SHP77 (cell line): Measurements from ENCODE around the gene GTF2IRD1.
"Not testable (repeated sequence)": the region's sequence is repeated elsewhere in the genome, so short reads cannot be mapped to it uniquely, and the experiment has no call there.

Source experiments
- DNase-seq, 2 experiments: peaks; one replicate each; lab custom pipeline; 2025; lab: John Stamatoyannopoulos, UW

The GTF2IRD1 gene

DNA sequence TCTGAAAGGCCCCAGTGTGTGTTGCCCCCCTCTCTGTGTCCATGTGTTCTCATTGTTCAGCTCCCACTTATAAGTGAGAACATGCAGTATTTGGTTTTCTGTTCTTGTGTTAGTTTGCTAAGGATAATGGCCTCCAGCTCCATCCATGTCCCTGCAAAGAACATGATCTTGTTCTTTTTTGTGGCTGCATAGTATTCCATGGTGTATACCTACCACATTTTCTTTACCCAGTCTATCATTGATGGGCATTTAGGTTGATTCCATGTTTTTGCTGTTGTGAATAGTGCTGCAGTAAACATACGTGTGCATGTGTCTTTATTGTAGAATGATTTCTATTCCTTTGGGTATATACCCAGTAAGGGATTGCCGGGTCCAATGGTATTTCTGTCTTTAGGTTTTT, 37.8 kb downstream of the GTF2IRD1 start:
- not testable (repeated sequence) for DNase-seq

DNA sequence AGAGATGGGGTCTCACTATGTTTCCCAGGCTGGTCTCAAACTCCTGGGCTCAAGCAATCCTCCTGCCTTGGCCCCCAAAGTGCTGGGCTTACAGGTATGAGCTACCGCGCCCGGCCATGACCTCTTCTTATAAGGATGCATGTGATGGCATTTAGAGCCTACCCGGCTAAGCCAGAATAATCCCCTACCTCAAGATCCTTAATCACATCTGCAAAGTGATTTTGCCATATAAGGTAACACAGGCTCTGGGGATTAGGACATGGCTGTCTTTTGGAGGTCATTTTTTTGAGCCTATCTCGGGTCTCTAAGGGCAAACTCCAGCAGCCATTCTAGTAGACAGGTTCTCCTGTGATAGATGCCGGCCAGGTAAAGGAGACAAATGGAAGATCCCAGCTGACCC, 39.6 kb downstream of the GTF2IRD1 start:
- DNase-seq, result no peak

DNA sequence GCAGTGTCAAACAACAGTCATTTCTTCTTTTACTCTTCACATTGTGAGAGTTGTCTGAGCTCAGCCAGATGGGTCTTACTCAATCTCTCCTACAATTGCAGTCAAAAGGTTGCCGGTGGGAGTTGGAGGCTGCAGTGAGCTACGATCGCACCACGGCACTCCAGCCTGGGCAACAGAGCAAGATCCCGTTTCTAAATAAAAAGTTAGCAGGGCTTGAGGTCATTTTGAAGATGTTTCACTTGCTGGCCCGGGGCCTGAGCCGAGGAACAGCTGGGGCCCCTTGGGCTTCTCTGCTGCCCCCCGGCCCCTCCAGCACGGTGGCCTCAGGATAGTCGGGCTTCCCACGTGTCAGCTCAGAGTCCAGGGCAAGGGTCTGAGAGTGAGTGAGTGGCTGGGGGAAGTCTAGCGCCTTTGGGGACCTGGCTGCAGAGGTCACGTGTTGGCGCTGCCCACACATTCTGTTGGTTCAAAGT, 40.4 kb downstream of the GTF2IRD1 start:
- no peak for DNase-seq

DNA sequence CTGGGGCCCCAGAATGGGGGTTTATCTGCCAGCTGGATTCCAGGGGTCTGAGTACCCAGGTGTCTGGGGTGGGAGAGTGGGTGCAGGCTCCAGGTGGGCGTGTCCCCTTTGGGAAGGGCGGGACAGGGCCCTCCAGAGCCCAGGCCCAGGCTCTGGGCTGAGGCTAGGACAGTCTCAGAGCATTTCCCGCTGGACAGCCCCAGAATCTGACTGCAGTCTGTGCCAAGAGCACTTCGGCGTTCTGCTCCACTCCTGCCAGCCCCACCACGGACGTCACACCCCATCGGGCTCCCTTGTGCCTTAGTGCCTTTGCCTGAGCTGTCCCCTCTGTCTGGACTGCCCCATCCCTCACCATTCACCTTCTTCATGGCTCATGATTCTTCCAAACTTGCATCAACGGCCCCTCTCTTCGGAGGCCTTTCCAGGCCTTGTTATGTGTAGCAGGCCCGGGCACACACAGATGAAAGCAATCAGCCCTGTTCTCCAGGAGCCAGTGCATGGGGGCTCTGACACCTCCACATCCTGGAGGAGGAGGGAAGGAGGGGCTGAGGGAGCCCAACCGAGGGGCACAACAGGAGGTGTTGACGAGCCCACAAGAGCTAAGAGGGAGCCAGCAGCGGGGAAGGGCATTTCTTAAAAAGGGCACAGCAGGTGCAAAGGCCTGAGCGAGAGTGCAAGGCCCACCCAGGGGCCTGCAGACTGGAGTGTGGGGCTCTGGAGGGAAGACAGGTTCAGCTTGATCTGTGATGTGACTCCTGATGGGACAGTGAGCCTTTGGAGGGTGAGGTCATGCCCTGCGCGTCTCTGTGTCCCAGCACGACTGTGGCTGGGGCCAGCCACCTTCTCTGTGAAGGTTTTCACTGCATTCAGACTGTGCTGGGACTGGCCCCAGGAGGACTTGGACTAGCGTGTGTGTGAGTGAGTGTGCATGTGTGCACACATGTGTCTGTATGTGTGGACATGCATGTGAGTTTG, 41.7 kb downstream of the GTF2IRD1 start:
- DNase-seq, result no peak

DNA sequence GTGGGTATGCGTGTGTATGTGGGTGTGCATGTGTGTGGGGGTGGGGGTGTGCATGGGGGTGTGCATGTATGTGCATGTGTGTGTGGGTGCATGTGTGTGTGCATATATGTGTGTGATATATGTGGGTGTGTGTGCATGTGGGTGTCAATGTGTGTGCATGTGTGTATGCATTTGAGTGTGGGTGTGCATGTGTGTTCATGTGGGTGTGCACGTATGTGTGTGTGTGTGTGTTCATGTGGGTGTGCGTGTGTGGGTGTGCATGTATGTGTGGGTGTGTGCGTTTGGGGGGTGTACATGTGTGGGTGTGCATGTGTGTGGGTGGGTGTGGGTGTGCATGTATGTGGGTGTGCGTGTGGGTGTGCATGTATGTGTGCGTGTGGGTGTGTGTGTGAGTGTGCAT, 42.6 kb downstream of the GTF2IRD1 start:
- DNase-seq, result no peak

DNA sequence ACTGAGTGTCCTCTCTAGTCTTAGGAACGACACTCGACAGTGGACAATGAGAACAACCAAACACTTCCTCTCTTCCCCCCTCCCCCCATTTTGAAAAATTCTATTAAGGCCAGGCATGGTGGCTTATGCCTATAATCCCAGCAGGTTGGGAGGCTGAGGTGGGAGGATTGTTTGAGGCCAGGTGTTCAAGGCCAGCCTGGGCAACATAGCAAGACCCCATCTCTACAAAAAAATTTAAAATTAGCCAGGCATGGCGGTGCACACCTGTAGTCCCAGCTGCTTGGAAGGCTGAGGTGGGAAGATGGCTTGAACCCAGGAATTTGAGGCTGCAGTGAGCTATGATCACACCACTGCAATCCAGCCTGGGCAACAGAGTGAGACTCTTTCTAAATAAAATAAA, 43.1 kb downstream of the GTF2IRD1 start:
- DNase-seq, result not testable (repeated sequence)

DNA sequence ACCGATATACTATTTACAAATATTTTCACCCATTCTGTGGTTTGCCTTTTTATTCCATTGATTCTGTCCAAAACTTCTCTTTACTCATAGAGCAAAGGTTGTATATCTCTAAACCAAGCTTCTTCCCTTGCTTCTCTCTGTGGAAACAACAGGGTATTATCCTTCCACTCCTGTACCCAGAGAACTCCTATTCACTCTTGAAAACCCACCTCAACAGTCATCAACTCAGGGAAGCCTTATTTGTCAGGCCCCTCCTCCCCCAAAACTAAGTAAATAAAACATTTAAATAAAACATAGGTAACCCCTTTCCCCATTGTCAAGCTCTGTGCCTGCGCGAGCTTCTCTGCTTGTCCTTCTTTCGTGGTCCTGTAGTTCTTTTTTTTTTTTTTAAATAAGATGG, 44.6 kb downstream of the GTF2IRD1 start:
- no peak for DNase-seq

DNA sequence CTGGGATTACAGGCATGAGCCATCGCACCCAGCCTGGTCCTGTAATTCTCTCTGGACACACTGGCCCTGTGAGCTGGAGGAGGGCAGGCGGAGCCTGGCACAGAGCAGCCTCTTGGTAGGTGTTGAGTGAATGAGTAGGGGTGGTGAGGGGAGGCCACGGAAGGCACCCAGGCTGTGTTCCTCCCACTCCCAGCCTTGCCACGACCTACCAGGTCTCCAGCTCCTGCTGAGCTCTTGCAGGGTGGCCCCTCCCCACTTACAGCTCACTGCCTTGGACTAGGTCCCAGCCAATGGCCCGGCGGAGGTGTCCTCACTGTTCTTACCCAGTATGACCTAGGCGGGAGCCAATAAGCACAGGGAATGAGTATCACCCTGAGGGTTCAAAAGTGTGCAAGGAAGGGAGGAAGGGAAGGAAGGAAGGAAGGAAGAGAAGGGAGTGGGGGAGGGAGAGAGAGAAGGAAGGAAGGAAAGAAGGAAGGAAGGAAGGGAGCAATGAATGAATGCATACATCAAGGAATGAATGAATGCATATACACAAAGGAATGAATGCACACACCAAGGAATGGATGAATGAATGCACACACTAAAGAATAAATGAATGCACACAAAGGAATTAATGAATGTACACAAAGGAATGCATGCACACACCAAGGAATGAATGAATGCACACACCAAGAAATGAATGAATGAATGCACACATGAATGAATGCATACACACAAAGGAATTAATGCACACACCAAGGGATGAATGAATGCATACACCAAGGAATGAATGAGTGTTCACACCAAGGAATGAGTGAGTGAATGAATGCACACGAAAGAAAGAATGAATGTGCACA, 45.5 kb downstream of the GTF2IRD1 start:
- no peak for DNase-seq

DNA sequence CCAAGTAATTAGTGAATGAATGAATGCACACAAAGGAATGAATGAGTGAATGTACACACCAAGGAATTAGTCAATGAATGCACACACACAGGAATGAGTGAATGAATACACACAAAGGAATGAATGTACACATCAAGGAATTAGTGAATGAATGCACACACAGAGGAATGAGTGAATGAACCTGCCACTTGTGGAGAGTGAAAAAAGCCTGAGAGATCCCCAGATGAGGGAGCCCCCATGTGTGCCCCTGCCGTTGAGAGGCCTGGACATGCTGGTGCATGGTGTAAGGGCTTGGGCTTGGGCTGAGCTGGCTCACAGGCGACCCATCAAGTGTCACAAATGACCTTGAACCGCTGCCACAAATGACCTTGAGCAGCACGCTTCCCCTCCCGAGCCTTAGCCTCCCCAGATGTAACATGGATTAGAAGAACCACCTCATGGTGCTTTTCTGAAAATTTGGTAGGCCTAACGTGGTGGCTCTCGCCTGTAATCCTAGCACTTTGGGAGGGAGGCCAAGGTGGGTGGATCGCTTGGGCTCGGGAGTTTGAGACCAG, 46.2 kb downstream of the GTF2IRD1 start:
- DNase-seq, result no peak

DNA sequence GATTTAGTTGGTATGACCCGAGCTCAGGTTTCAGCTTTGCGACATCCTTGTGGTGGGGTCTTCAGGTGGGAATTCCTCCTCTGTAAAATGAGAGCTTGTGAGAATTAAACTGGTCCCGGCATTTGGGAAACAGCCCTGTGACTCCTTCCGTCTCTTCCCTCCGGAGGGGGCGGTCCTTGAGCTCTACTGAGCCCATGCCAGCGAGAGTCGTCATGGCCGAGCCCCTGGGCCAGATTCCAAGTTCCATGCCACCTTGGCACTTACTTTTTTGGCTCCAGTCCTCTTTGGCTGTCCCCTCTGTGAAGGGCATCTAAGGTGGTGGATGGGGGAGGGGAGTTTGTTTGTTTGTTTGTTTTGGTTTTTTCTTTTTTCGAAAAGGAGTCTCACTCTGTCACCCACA, 47.6 kb downstream of the GTF2IRD1 start:
- no peak for DNase-seq

DNA sequence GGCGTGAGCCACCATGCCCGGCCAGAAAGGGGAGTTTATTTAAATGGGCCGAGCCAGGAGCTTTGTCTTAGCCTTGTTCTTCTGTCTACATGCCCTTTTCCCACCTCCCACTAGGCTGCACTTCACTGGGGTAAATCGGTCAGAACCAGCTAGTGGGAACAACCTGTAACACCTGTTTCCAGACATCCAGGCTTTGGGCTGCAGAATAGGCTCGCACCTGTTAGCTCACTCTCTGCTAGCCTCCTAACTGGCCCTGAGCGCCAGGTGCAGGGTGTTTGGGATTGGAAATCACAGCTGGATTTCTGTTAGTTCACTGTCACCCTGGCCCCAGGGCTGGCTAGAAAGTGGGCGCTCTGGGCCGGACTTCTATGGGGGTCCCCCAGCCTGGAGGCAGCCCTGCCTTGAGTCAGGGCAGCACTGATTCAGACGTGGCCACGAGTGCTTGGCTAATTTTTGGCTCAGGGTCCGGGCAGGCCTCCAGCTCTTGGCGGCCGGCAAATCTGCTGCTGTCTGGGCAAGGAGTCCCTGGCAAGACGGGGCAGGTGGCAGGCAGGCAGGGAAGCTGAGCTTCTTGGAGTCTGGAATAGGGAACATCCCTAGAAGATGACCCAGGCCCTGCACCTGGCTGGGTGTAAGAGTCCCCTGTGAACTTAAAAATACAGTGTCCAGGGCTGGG, 48.6 kb downstream of the GTF2IRD1 start:
- peak; percentile 19 to 28 for DNase-seq

DNA sequence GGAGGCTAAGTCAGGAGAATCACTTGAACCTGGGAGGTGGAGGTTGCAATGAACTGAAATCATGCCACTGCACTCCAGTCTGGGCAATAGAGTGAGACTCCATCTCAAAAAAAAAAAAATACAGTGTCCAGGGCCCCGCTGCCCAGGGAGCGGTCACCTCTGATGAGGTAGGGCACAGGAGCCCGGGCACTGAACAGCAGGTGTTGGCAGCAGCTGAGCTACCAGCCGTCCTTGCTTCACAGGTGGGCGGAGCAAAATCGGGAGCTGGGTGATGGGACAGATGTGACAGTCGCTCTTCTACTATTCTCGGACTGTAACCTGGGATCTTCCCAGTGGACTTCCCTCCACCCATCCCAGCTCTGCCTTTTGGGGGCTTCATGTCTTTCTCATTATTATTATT, 49.4 kb downstream of the GTF2IRD1 start:
- DNase-seq, result peak in 1 of 2 experiments; percentile 18

DNA sequence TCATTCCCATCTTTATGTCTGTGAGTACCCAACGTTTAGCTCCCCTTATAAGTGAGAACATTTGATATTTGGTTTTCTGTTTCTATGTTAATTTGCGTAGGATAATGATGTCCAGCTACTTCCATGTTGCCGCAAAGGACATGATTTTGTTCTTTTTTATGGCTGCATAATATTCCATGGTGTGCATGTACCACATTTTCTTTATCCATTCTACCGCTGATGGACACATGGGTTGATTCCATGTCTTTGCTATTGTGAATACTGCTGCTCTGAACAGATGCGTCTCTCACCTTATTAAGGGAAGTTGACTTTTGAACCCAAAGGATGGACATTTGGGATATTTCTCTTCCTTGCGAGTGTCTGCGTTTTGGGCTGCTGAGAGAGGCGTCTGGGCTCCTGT, 50.2 kb downstream of the GTF2IRD1 start:
- DNase-seq, result no peak

DNA sequence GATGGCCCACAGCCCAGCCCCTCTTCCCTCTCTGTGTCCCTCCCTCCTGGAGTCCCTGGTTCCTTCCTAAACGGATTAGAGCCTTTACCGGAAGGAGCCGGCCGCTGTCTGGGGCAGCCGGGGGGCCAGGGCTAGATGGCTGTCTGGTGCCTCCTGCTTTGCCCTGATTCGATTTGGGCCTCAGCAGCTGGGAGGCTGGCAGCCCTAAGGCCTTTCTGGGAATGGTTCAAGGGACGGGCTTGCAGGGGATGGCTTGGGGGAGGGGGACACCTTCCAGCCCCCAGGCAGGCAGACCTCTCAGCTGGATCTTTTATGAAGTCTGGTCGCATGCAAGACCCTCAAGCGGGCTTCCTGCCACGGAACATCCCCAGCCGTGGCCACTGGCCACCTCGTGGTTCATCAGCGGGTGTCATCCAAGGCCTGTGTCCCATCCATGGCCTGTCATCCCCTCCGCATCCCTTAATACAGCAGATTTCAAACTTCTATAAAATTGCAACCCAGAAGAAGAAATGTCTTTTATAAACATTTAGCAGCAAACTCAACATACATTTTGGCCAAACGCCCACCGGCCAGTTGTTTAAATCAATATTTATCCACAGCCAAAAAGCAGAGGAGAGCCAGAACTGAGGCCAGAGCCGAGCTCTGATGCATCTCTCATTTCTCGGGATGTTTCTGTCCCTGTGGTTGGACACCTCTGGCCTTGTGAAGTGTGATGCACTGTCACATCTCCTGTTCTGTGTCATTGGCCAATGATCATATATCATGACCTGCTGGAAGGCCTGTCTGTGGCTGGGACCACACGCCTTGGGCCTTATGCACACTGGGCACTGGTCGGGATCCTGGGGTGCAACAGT, 52.0 kb downstream of the GTF2IRD1 start:
- no peak for DNase-seq

DNA sequence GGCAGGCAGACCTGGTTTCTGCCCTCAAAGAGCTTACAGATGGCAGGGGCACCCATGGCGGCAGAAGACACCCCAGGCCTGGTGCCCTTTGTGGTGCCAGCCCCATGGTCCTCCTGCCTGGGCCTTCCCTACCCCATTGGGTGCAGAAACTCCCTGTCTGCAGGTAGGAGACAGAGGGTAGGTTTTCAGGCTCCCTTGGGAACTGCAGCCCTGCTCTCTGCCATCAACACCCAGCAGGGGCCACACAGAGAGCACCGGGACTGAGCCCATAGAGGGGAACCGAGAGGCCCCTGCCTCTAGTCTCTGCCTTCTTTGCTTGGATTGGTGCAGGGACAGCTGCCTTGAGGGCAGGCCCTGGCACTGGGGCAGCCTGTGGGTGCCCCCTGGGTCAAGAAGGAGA, 52.6 kb downstream of the GTF2IRD1 start:
- no peak for DNase-seq

DNA sequence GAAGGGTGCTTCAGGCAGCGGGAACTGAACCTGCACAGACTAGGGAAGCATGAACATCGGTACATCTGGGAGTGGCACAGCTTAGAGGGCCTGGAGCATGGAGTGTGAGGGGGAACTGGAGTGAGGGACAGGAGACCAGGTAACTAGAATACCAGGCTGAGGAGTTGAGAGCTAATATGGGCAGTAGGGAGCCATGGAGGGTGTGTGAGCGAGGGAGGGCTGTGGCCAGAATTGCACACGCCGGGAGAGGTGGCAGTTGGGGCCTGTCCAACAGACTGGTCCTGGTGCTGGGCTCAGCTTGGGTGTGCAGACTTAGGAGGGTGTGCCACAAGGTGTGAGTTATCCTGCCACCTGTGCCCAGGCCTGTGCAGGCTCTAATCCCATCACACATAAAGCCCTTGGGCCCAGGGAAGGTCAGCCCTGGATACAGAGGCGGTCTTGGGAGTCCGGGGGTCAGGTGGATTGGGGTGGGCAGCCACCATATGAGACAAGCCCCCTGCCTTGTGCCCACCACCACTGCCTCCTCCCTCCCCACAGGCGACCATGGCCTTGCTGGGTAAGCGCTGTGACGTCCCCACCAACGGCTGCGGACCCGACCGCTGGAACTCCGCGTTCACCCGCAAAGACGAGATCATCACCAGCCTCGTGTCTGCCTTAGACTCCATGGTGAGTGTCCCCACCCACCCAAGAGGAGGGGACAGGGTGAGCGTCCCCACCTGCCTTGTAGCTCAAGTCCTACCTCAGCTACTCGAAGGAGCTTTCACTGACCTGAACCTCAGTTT, 54.0 kb downstream of the GTF2IRD1 start:
- DNase-seq, result no peak

DNA sequence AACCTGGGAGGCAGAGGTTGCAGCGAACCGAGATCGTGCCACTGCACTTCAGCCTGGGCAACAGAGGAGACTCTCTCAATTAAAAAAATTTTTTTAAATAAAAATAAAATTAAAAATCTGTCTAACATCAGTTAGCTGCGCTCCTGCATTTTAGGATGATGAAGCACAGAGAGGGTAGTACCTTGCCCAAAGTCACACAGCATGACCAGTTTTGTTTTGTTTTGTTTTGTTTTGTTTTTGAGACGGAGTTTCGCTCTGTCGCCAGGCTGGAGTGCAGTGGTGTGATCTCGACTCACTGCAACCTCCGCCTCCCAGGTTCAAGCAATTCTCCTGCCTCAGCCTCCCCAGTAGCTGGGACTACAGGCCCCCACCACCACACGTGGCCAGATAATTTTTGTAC, 55.7 kb downstream of the GTF2IRD1 start:
- DNase-seq, result not testable (repeated sequence)

DNA sequence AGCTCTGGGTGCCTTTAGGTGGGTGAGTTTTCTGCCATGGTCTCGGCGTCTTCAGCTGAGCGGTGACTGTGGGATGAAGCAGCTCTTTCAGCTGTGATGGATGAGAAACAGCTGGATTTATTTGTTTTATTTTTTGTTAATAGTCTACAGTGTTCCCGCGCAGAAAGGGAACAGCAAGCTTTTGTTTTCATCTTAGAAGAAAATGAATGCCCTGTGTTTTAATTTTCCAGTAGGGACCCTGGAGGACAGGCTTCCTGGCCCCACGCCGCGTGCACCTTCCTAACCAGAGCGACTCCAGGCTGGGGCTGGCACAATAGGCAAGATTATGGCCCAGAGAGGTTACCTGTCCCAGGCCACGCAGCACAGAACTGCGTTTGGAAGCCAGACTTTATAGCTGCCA, 57.6 kb downstream of the GTF2IRD1 start:
- DNase-seq, result no peak

DNA sequence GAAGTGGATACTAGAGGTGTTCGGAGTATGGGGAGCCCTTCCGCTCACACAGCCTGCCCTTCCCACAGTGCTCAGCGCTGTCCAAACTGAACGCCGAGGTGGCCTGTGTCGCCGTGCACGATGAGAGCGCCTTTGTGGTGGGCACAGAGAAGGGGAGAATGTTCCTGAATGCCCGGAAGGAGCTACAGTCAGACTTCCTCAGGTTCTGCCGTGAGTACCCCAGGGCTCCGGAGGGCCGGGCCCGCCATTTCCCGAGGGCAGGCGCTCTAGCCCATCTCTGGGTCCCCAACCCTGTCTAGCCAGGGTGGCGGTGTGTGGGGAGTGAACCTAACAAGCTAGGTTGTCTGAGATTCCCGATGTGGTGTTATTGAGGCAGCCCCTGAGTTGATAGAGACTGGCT, 59.1 kb downstream of the GTF2IRD1 start:
- DNase-seq, result no peak

DNA sequence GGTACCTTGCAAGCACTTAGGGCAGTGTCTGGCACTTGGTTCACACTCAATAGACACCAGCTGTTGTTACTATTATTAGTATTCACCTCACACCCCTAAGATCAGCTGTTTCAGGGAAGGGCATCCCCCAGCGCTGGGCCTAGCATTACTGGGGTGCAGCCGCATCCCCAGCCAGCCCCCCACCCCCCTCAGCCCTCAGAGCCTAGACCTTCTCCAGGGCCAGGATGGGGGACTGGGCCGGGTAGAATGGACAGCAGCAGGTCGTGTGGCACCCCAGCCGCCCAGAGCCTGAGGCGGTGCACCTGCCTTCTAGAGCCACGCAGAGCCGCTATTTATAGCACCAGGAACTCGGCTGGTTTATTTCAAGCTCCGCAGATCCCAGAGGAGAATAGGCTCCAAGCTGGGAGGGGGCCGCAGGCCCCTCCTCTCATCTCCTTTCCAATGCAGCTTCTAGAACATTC, 60.5 kb downstream of the GTF2IRD1 start:
- DNase-seq, result peak; percentile 50 to 71
